Skeletal muscle cell (primary cell): ENCODE measurements around the gene MYB.
"Not testable (repeated sequence)": the region's sequence is repeated elsewhere in the genome, so short reads cannot be mapped to it uniquely, and the experiment has no call there.

Experiments
- DNase-seq: peaks from one replicate; pipeline ENCODE4 v3.0.0-alpha.2; 2010; ENCODE audit warnings: low read depth
- H3K4me3 ChIP-seq: 2 replicates; pipeline ENCODE4 v1.5.1; 2011; ENCODE audit warnings: low read depth, mild to moderate bottlenecking, control low read depth, low read length, moderate library complexity

Gene MYB

DNA sequence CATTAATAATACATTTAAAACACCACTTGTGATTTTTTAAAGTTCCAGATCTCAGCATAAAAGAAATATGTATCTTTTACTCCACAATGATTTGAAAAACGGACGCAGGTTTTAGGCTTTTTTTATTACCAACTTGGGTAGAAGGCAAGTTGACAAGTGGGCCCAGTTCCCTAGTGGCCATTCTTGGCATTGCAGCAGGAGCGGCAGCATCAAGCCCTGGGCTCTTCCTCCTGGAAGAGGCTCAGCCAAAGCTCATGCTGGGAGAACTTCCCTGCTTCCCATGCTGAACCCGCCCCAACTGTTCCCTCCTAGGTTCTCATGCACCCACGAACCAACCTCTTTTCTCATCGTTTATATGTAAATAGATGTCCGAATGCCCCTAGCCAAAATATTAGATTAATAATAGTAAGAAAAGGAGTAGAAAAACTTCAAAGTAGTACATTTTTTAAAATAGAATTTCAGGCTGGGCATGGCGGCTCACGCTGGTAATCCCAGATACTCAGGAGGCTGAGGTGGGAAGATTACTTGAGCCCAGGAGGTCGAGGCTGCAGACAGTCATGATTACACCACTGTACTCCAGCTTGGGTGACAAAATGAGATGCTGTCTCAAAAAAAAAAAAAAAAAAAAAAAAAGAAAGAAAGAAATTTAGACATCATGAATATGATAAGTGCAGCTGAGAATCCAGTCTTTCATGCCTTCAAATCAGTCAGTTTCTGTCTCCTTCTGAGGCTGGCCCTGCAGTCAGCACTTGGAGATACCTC is 18.2 kb upstream of the MYB start:
- no peak for DNase-seq
- H3K4me3 ChIP-seq = no peak overlapping the region

DNA sequence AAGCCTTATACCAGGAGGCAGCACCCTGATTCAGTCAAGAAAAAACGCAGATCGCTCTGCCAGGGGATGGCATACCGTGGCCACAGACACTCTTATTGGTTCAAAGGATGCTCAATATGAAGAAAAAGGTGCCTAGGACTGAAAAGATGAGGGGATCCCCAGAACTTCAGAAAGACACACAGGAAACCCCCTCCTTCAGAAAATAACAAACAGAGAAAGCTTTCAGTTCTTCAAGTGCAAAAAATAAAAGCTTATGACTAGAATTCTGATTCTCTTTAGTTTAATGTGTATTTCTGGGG is 17.7 kb upstream of the MYB start:
- no peak overlapping the region for H3K4me3 ChIP-seq
- DNase-seq = no peak

DNA sequence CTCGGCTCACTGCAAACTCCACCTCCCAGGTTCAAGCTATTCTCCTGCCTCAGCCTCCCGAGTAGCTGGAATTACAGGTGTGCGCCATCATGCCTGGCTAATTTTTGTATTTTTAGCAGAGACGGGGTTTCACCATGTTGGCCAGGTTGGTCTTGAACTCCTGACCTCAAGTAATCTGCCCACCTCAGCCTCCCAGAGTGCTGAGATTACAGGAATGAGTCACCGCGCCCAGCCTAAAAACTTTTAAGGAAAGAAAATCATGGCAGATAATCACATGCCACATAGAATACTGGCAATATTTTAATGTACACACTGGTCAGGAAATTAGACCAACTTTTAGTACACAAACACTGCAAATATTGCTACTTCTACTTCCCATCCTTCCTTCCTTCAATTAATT is 16.7 kb upstream of the MYB start:
- DNase-seq, H3K4me3 ChIP-seq: not testable (repeated sequence)

GRCh38 chr6:135165031-135165430 is 16.1 kb upstream of the MYB start:
- H3K4me3 ChIP-seq = no peak overlapping the region
- DNase-seq = no peak

GRCh38 chr6:135166515-135166914 is 14.6 kb upstream of the MYB start:
- DNase-seq = no peak
- H3K4me3 ChIP-seq = no peak overlapping the region

GRCh38 chr6:135167617-135168016 is 13.5 kb upstream of the MYB start:
- no peak for DNase-seq

GRCh38 chr6:135168766-135169165 is 12.3 kb upstream of the MYB start:
- H3K4me3 ChIP-seq = no peak overlapping the region
- DNase-seq = no peak

More at GRCh38 chr6:135167617-135168016, 13.5 kb upstream of the MYB start:
- no peak overlapping the region for H3K4me3 ChIP-seq

GRCh38 chr6:135170238-135170637 is 10.9 kb upstream of the MYB start:
- no peak overlapping the region for H3K4me3 ChIP-seq
- no peak for DNase-seq

DNA sequence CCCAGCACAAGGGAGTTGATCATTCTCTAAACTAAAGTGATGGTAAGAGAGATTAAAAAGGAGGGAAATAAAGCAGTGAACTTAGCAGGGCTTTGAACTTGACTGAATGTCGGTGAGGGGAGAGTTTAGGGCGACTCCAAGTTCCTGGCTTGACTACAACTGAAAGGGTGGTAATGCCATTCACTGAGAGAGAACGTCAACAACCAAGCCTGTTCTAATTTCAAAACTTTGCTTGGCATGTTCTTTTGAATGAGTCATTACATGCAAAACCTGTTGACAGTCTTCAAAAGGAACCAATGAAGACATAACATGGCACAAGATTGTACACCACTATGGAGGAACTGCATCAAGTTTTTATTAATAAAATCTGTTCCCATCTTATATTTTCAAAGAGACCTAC is 10.3 kb upstream of the MYB start:
- no peak overlapping the region for H3K4me3 ChIP-seq
- DNase-seq = no peak

GRCh38 chr6:135173242-135173988 is 7.7 kb upstream of the MYB start:
- no peak for DNase-seq
- H3K4me3 ChIP-seq = no peak overlapping the region

- no peak overlapping the region for H3K4me3 ChIP-seq
- DNase-seq = no peak
Observed at GRCh38 chr6:135173989-135174484, 7.1 kb upstream of the MYB start.

GRCh38 chr6:135176058-135176457 is 5.0 kb upstream of the MYB start:
- DNase-seq = no peak
- no peak overlapping the region for H3K4me3 ChIP-seq

GRCh38 chr6:135176464-135176863 is 4.6 kb upstream of the MYB start:
- DNase-seq = no peak
- H3K4me3 ChIP-seq = no peak overlapping the region

DNA sequence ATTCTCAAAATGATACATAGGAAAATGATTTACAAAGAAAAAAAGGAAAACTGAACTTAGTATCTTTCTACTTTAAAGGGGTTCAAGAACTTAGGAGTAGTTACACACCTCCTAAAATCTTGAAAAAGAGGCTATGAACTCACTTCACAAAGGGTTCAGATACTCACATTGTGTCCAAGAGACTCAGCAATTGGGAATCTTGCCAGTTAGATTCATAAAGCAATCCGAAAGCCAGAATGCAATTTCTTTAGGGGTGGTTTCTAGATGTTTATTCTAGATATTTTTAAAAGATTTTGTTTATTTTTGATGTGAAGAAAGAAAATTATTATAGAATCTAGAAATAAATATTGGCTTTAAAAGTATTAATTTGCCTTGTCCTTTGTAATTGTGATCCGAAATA is 1.7 kb upstream of the MYB start:
- DNase-seq = no peak
- no peak overlapping the region for H3K4me3 ChIP-seq

DNA sequence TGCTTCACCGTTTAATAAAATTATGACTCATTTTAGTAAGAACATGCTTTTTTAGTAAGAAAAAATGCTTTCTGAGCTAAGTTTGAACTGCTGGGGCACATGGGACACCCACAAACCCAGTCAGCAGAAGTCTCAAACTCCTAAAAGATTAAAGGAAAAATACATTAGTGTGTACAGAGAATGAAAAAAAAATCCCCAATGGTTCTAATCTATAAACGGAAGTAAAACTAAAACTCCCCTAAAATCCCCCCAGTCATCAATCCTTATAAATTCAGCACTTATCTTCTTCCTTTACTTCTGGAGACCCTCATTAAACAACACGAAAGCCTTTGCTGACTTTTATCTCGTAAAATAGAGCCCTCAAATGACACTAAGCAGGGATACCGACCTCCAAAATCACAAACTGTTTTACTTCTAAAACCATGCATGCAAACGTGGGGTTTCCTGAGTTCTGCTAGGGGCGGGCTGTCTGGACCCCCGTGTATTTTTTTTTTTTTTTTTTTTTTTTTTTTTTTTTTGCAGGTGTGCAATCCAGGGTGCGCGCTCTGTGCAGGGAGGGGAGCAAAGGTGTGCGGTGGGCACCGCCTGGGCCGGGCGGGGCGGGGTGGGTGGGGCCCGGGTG is 1.1 kb upstream of the MYB start:
- no peak for DNase-seq
- peak overlapping the region; percentile 59 for H3K4me3 ChIP-seq

GRCh38 chr6:135181333-135182070 is 394 bp downstream of the MYB start:
- peak overlapping the region; percentile 59 for H3K4me3 ChIP-seq
- no peak for DNase-seq

GRCh38 chr6:135182071-135183001 is 1.2 kb downstream of the MYB start:
- H3K4me3 ChIP-seq = peak overlapping the region; percentile 59
- no peak for DNase-seq

DNA sequence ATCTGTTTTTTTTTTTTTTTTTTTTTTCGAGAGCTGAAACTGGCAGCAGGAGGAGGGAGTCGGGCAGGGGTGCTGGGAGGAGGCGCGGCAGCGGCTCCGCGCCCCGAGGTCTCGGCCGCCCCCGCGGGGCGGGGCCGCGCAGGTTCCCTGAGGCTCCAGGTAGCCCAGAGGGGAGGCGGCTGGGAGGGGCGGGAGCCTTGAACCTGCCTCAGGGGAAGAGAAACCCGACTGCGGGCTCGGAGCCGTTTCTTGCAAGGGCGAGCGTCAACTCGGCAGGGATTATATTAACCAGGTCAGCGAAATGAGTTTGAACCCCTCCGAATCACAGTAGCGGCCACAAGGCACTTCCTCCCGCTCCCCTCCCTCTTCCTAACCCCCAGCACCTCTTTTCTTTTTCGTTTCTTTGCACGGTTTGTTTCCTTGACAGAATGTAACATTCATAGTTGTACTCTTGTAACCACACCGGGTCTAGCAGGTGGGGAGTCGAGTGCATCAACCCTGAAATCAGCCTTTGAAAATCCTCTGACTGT is 2.0 kb downstream of the MYB start:
- no peak for DNase-seq
- H3K4me3 ChIP-seq = peak overlapping the region; percentile 59
